ENCODE results near the gene DUSP19.

DUSP19 gene

GRCh38 chr2:183078464-183079138 is at the start of gene DUSP19:
Gene DUSP19, plus strand, starts transcription at chr2:183078747. Its CDS starts 187 bp downstream, at chr2:183078934.
- ATAC-seq, result peak; percentile 96
- TF ChIP-seq OSR1 (CRISPR knock-in tag; IDR thresholded peaks at IDR 0.05), result no peak
- TF ChIP-seq ESRRG (CRISPR knock-in tag; IDR thresholded peaks at IDR 0.05), result no peak
- no peak for TF ChIP-seq PATZ1 (CRISPR knock-in tag; IDR thresholded peaks at IDR 0.05; ENCODE audit: borderline replicate concordance)
- no peak for TF ChIP-seq TOX (CRISPR knock-in tag; IDR thresholded peaks at IDR 0.05; ENCODE audit: borderline replicate concordance)
- TF ChIP-seq ZNF565 (CRISPR knock-in tag; conservative IDR thresholded peaks at IDR 0.05; ENCODE audit: low read depth), result no peak
- no peak for TF ChIP-seq ZFP3 (CRISPR knock-in tag; IDR thresholded peaks at IDR 0.05)
- no peak for TF ChIP-seq CSDC2 (CRISPR knock-in tag; IDR thresholded peaks at IDR 0.05)
- TF ChIP-seq ZNF8 (CRISPR knock-in tag; IDR thresholded peaks at IDR 0.05), result no peak

GRCh38 chr2:183029219-183029618 is 49.3 kb upstream of the DUSP19 start:
- no peak for TF ChIP-seq ZFP30 (CRISPR knock-in tag; IDR thresholded peaks at IDR 0.05)
- TF ChIP-seq GLIS3 (CRISPR knock-in tag; IDR thresholded peaks at IDR 0.05), result no peak
- TF ChIP-seq CREB5 (CRISPR knock-in tag; IDR thresholded peaks at IDR 0.05; ENCODE audit: low read depth), result no peak
- no peak for TF ChIP-seq RARB (CRISPR knock-in tag; IDR thresholded peaks at IDR 0.05)
- TF ChIP-seq ZNF70 (CRISPR knock-in tag; IDR thresholded peaks at IDR 0.05), result no peak
- TF ChIP-seq OSR1 (CRISPR knock-in tag; IDR thresholded peaks at IDR 0.05), result no peak
- TF ChIP-seq ZNF565 (CRISPR knock-in tag; conservative IDR thresholded peaks at IDR 0.05; ENCODE audit: low read depth), result no peak
- TF ChIP-seq ARNTL (CRISPR knock-in tag; IDR thresholded peaks at IDR 0.05; ENCODE audit: borderline replicate concordance, low read depth), result no peak
- TF ChIP-seq CSRNP3 (CRISPR knock-in tag; IDR thresholded peaks at IDR 0.05), result no peak
- TF ChIP-seq TCF4 (CRISPR knock-in tag; IDR thresholded peaks at IDR 0.05; ENCODE audit: borderline replicate concordance), result no peak
- TF ChIP-seq BACH2 (CRISPR knock-in tag; IDR thresholded peaks at IDR 0.05; ENCODE audit: borderline replicate concordance), result no peak
- ATAC-seq, result peak; percentile 30; the same call in 1 of the 3 replicates

GRCh38 chr2:183031911-183032794 is 46.4 kb upstream of the DUSP19 start:
- no peak for ATAC-seq
- no peak for TF ChIP-seq TCF4 (CRISPR knock-in tag; IDR thresholded peaks at IDR 0.05; ENCODE audit: borderline replicate concordance)
- TF ChIP-seq ZNF565 (CRISPR knock-in tag; conservative IDR thresholded peaks at IDR 0.05; ENCODE audit: low read depth), result no peak
- no peak for TF ChIP-seq SNAI2 (CRISPR knock-in tag; IDR thresholded peaks at IDR 0.05)
- no peak for TF ChIP-seq BACH2 (CRISPR knock-in tag; IDR thresholded peaks at IDR 0.05; ENCODE audit: borderline replicate concordance)
- no peak for TF ChIP-seq ARNTL (CRISPR knock-in tag; IDR thresholded peaks at IDR 0.05; ENCODE audit: borderline replicate concordance, low read depth)
- TF ChIP-seq OSR1 (CRISPR knock-in tag; IDR thresholded peaks at IDR 0.05), result no peak
- TF ChIP-seq ZNF8 (CRISPR knock-in tag; IDR thresholded peaks at IDR 0.05), result no peak
- no peak for TF ChIP-seq ZFP3 (CRISPR knock-in tag; IDR thresholded peaks at IDR 0.05)
- TF ChIP-seq TSHZ2 (CRISPR knock-in tag; IDR thresholded peaks at IDR 0.05), result no peak
- TF ChIP-seq CSDC2 (CRISPR knock-in tag; IDR thresholded peaks at IDR 0.05), result no peak
- no peak for TF ChIP-seq ZFP30 (CRISPR knock-in tag; IDR thresholded peaks at IDR 0.05)
- TF ChIP-seq TOX (CRISPR knock-in tag; IDR thresholded peaks at IDR 0.05; ENCODE audit: borderline replicate concordance), result no peak
- no peak for TF ChIP-seq PPARA (CRISPR knock-in tag; IDR thresholded peaks at IDR 0.05; ENCODE audit: borderline replicate concordance)
- no peak for TF ChIP-seq ZC3H10 (CRISPR knock-in tag; IDR thresholded peaks at IDR 0.05)

Measured in SK-N-SH treated with all-trans-retinoic acid at 6 μM for 48 hours (cell line).